HCT116 (cell line): Measurements from ENCODE around the gene VGLL2. TPM values are rescaled to one million over a fixed set of nuclear protein-coding genes. Genes with fewer than 3 reads are reported as not detected.

Experiments
- ATAC-seq: fragments of 200-7000 bp; cut with Tn5 transposase; 2 replicates; pipeline ENCODE4 v1.9.1; 2020; ENCODE audit warnings: mild to moderate bottlenecking, moderate library complexity
- Bru-seq: library from RNA; stranded (reverse); fragments of 400-500 nt; gene quantifications from one replicate; lab custom pipeline; 2021; lab: Mats Ljungman, UMichigan
- BruChase-seq, 2 experiments: library from RNA; stranded (reverse); fragments of 400-500 nt; gene quantifications; one replicate each; lab custom pipeline; 2021; lab: Mats Ljungman, UMichigan
- BruUV-seq: library from RNA; stranded (reverse); fragments of 400-500 nt; replicated peaks from 2 replicates; lab custom pipeline; 2021; lab: Mats Ljungman, UMichigan
- CTCF ChIA-PET: fragments of 300-600 bp; sonication (Branson Sonifier 250); formaldehyde crosslinking; loops from one replicate; lab custom pipeline; 2021; ENCODE audit warnings: antibody characterized with exemption; lab: Charles Lee
- POLR2A ChIA-PET: fragments of 300-600, 350-600 bp; sonication (Branson Sonifier 250); formaldehyde crosslinking; loops from one replicate; lab custom pipeline; 2021; ENCODE audit warnings: antibody characterized with exemption; lab: Charles Lee
- RAD21 ChIA-PET, 2 experiments: fragments of 300-600 bp; sonication (Branson Sonifier 250); formaldehyde crosslinking; loops; one replicate each; lab custom pipeline; 2023; ENCODE audit warnings: low total read pairs in 2 of 2; ENCODE audit not compliant: uncharacterized antibody in 2 of 2, unreplicated experiment in 2 of 2, low non-redundant PET in 1 of 2; lab: Charles Lee
- DNase-seq: peaks from one replicate; pipeline ENCODE4 v3.0.0-alpha.2; 2010; ENCODE audit warnings: low read depth, low spot score
- H2AFZ ChIP-seq: fragments of 200-600 bp; shearing (Covaris generic), sonication (generic); 2 replicates; pipeline ENCODE4 v1.6.1; 2017; ENCODE audit warnings: low read depth, mixed run types, mixed read lengths, antibody characterized with exemption, low read length; ENCODE audit not compliant: poor library complexity, severe bottlenecking
- H3K27ac ChIP-seq: 2 replicates; pipeline ENCODE4 v1.5.1; 2012; ENCODE audit warnings: low read depth, low read length
- H3K27me3 ChIP-seq: fragments of 200-600 bp; sonication (generic); 2 replicates; pipeline ENCODE4 v1.6.1; 2016; ENCODE audit warnings: mixed run types, low read length, mixed read lengths; ENCODE audit not compliant: insufficient read depth
- H3K36me3 ChIP-seq, 2 experiments: fragments of 200-500 bp in 1 of 2; fragments of 200-600 bp in 1 of 2; sonication (Bioruptor generic) in 1 of 2; sonication (generic) in 1 of 2; 2 replicates each; pipeline versions ENCODE4 v1.5.1 to v1.6.1; 2014 to 2016; ENCODE audit warnings: low read length in 2 of 2, inconsistent platforms in 1 of 2, mixed read lengths in 1 of 2, mixed run types in 1 of 2; ENCODE audit not compliant: insufficient read depth in 2 of 2, control insufficient read depth in 1 of 2
- H3K4me1 ChIP-seq, 2 experiments: fragments of 200-600 bp in 1 of 2; sonication (generic) in 1 of 2; 2 replicates each; pipeline versions ENCODE4 v1.5.1 to v1.6.1; 2012 to 2017; ENCODE audit warnings: low read length in 2 of 2, inconsistent platforms in 1 of 2, mild to moderate bottlenecking in 1 of 2, mixed read lengths in 1 of 2, mixed run types in 1 of 2, moderate library complexity in 1 of 2; ENCODE audit not compliant: insufficient read depth in 2 of 2, control insufficient read depth in 1 of 2
- H3K4me2 ChIP-seq: fragments of 200-600 bp; sonication (generic); 2 replicates; pipeline ENCODE4 v1.6.1; 2017; ENCODE audit warnings: mixed run types, low read length, mixed read lengths
- H3K4me3 ChIP-seq, 2 experiments: fragments of 200-600 bp in 1 of 2; sonication (generic) in 1 of 2; replicated peaks in 1 of 2; 2 replicates each; pipeline ENCODE4 v1.5.1; 2011 to 2016; ENCODE audit warnings: low read length in 2 of 2, control low read depth in 1 of 2, low read depth in 1 of 2, mild to moderate bottlenecking in 1 of 2, mixed read lengths in 1 of 2, mixed run types in 1 of 2
- H3K79me2 ChIP-seq: fragments of 200-600 bp; sonication (generic); 2 replicates; pipeline ENCODE4 v1.6.1; 2017; ENCODE audit warnings: mild to moderate bottlenecking, mixed run types, low read length, moderate library complexity, mixed read lengths; ENCODE audit not compliant: insufficient read depth
- H3K9ac ChIP-seq: fragments of 200-600 bp; sonication (generic); 2 replicates; pipeline ENCODE4 v1.6.1; 2016; ENCODE audit warnings: low read length, mixed read lengths
- H3K9me2 ChIP-seq: fragments of 200-600 bp; sonication (generic), shearing (Covaris generic); 2 replicates; pipeline ENCODE4 v1.6.1; 2017; ENCODE audit warnings: mixed run types, mild to moderate bottlenecking, moderate library complexity; ENCODE audit not compliant: insufficient read depth
- H3K9me3 ChIP-seq, 2 experiments: fragments of 200-500 bp in 1 of 2; fragments of 200-600 bp in 1 of 2; sonication (Bioruptor generic) in 1 of 2; sonication (generic) in 1 of 2; 2 replicates each; pipeline ENCODE4 v1.6.1; 2014 to 2017; ENCODE audit warnings: low read length in 2 of 2, mixed read lengths in 2 of 2, inconsistent platforms in 1 of 2, low read depth in 1 of 2, mild to moderate bottlenecking in 1 of 2, mixed run types in 1 of 2, moderate library complexity in 1 of 2; ENCODE audit not compliant: control insufficient read depth in 1 of 2, insufficient read depth in 1 of 2
- H4K20me1 ChIP-seq: fragments of 200-600 bp; sonication (generic), shearing (Covaris generic); 2 replicates; pipeline ENCODE4 v1.6.1; 2017; ENCODE audit warnings: mixed run types, mild to moderate bottlenecking, moderate library complexity; ENCODE audit not compliant: insufficient read depth
- ATF3 ChIP-seq: IDR thresholded peaks from 2 replicates; pipeline ENCODE4 v1.6.1; 2012
- CBX3 ChIP-seq: IDR thresholded peaks from 2 replicates; pipeline ENCODE4 v1.6.1; 2012; ENCODE audit warnings: low read depth
- CEBPB ChIP-seq: IDR thresholded peaks from 2 replicates; pipeline ENCODE4 v1.6.1; 2012; ENCODE audit warnings: low read depth
- ELF1 ChIP-seq: IDR thresholded peaks from 2 replicates; pipeline ENCODE4 v1.6.1; 2012; ENCODE audit warnings: low read depth, borderline replicate concordance
- EZH2 ChIP-seq: fragments of 200-600 bp; sonication (generic); IDR thresholded peaks from 2 replicates; pipeline ENCODE4 v1.6.1; 2017; ENCODE audit warnings: antibody characterized with exemption, mixed run types
- EZH2phosphoT487 ChIP-seq: fragments of 200-600 bp; IDR thresholded peaks from 2 replicates; pipeline ENCODE4 v1.6.1; 2018; ENCODE audit warnings: antibody characterized with exemption, borderline replicate concordance
- FOSL1 ChIP-seq: IDR thresholded peaks from 2 replicates; pipeline ENCODE4 v1.6.1; 2012; ENCODE audit warnings: low read depth
- JUND ChIP-seq: IDR thresholded peaks from 2 replicates; pipeline ENCODE4 v1.6.1; 2012
- POLR2A ChIP-seq: IDR thresholded peaks from 2 replicates; pipeline ENCODE4 v1.7.0; 2011; ENCODE audit warnings: borderline replicate concordance; ENCODE audit not compliant: insufficient read depth, insufficient read length; ENCODE audit errors: extremely low read depth
- POLR2AphosphoS5 ChIP-seq: IDR thresholded peaks from 2 replicates; pipeline ENCODE4 v1.6.1; 2011; ENCODE audit warnings: mild to moderate bottlenecking, low read depth, low read length, moderate library complexity
- REST ChIP-seq: IDR thresholded peaks from 2 replicates; pipeline ENCODE4 v1.6.1; 2012; ENCODE audit warnings: low read depth
- SP1 ChIP-seq: IDR thresholded peaks from 2 replicates; pipeline ENCODE4 v1.6.1; 2012; ENCODE audit warnings: low read depth
- TCF7L2 ChIP-seq: IDR thresholded peaks from 2 replicates; pipeline ENCODE4 v1.7.0; 2011; ENCODE audit warnings: borderline replicate concordance, inconsistent platforms; ENCODE audit not compliant: insufficient read depth, insufficient read length; ENCODE audit errors: extremely low read depth
- YY1 ChIP-seq: IDR thresholded peaks from 2 replicates; pipeline ENCODE4 v1.6.1; 2011; ENCODE audit warnings: low read length, low read depth, moderate library complexity, mild to moderate bottlenecking; ENCODE audit not compliant: insufficient replicate concordance; ENCODE audit errors: extremely low read depth
- ZFX ChIP-seq: fragments of 450-650 bp; IDR thresholded peaks from 2 replicates; pipeline ENCODE4 v1.6.1; 2017
- ZNF274 ChIP-seq: fragments of 200-500 bp; sonication (Bioruptor generic); IDR thresholded peaks from 2 replicates; pipeline ENCODE4 v1.6.1; 2014; ENCODE audit warnings: mild to moderate bottlenecking, low read depth, low read length, inconsistent platforms
- intact Hi-C: fragments of 100-400 bp; cut with micrococcal nuclease; formaldehyde crosslinking; loops from 2 replicates; pipeline ENCODE4 v1.10.0; 2022
- long read RNA-seq: library from polyadenylated mRNA; unstranded; transcript quantifications from one replicate; pipeline ENCODE4 v2.0.0, GENCODE V29; 2021; ENCODE audit not compliant: unreplicated experiment
- polyA plus RNA-seq: library from polyadenylated mRNA; unstranded; fragments of >200 nt; gene quantifications from 2 replicates; pipeline ENCODE4 v1.2.1, GENCODE V29; 2012; ENCODE audit warnings: missing spikeins
- total RNA-seq: library from RNA; stranded (reverse); gene quantifications from one replicate; pipeline ENCODE4 v1.2.1, GENCODE V29; 2021; ENCODE audit not compliant: unreplicated experiment
- TF ChIP-seq, protein P1 (sequence below): IDR thresholded peaks from 2 replicates; pipeline ENCODE4 v1.6.1; 2011; ENCODE audit warnings: mild to moderate bottlenecking, low read length, moderate library complexity; ENCODE audit not compliant: insufficient replicate concordance; ENCODE audit errors: extremely low read depth

Gene VGLL2, protein sequence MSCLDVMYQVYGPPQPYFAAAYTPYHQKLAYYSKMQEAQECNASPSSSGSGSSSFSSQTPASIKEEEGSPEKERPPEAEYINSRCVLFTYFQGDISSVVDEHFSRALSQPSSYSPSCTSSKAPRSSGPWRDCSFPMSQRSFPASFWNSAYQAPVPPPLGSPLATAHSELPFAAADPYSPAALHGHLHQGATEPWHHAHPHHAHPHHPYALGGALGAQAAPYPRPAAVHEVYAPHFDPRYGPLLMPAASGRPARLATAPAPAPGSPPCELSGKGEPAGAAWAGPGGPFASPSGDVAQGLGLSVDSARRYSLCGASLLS
- total RNA-seq (not detected), Bru-seq, nascent RNA (not detected), BruChase-seq, experiment 1, labeled RNA remaining after a 6-hour chase (not detected), BruChase-seq, experiment 2, labeled RNA remaining after a 2-hour chase (not detected)
- polyA plus RNA-seq = not detected in 2 replicates
- long read RNA-seq = 0 reads

- Histone ChIP-seq H3K9ac (no peak within 1 kb of the TSS), H3K4me1 (no peaks in the 10 kb centered on the region), H3K27ac (no peak within 1 kb of the TSS), H3K4me3 (no peak within 1 kb of the TSS), H2AFZ (no peak within 1 kb of the TSS), H4K20me1 (no peaks in the 10 kb centered on the region), H3K4me2 (no peak within 1 kb of the TSS), H3K27me3 (peaks cover 3% of the 10 kb centered on the region; the same call in 1 of the 2 replicates), H3K79me2 (no peaks in the 10 kb centered on the region), H3K9me2 (no peaks in the 10 kb centered on the region), H3K9me3 (no peaks in the 10 kb centered on the region)
- intact Hi-C loops = no loop called here
- no peak for ATAC-seq
- CTCF ChIA-PET = no interaction called here
- RAD21 ChIA-PET = no interaction called here
- DNase-seq = no peak
- POLR2A ChIA-PET = no interaction called here
- no TSS peak for BruUV-seq
- TF ChIP-seq ATF3 (no peak), ELF1 (no peak), EZH2phosphoT487 (no peak), CEBPB (no peak), SP1 (no peak), JUND (no peak), ZNF274 (no peak), POLR2A (no peak), CBX3 (no peak), REST (no peak), EZH2 (no peak), FOSL1 (no peak), TCF7L2 (no peak), YY1 (no peak), POLR2AphosphoS5 (no peak), ZFX (no peak)
- TF ChIP-seq, protein P1, sequence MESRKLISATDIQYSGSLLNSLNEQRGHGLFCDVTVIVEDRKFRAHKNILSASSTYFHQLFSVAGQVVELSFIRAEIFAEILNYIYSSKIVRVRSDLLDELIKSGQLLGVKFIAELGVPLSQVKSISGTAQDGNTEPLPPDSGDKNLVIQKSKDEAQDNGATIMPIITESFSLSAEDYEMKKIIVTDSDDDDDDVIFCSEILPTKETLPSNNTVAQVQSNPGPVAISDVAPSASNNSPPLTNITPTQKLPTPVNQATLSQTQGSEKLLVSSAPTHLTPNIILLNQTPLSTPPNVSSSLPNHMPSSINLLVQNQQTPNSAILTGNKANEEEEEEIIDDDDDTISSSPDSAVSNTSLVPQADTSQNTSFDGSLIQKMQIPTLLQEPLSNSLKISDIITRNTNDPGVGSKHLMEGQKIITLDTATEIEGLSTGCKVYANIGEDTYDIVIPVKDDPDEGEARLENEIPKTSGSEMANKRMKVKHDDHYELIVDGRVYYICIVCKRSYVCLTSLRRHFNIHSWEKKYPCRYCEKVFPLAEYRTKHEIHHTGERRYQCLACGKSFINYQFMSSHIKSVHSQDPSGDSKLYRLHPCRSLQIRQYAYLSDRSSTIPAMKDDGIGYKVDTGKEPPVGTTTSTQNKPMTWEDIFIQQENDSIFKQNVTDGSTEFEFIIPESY = no peak
- TF ChIP-seq, all 23 proteins: peak for 0
- no peaks in the 10 kb centered on the region for H3K36me3 ChIP-seq
Observed at GRCh38 chr6:117265410-117266256, at the start of gene VGLL2. VGLL2 (plus strand) TSS chr6:117265558; CDS start chr6:117265764, 206 bp downstream.
